Fibroblast of lung (primary cell): Measurements from ENCODE around the gene PRORP. TPM values are rescaled to one million over a fixed set of nuclear protein-coding genes. Genes with fewer than 3 reads are reported as not detected.
"Not testable (repeated sequence)": the region's sequence is repeated elsewhere in the genome, so short reads cannot be mapped to it uniquely, and the experiment has no call there.

Experiments used
- DNase-seq, 2 donors: peaks; one replicate each; pipeline versions ENCODE4 v3.0.0 to v3.0.0-alpha.2; 2010; ENCODE audit warnings: low read depth in 2 of 2
- H2AFZ ChIP-seq: 2 replicates; pipeline ENCODE4 v1.5.1; 2012; ENCODE audit warnings: low read length, control low read depth, inconsistent platforms
- H3K27ac ChIP-seq: 2 replicates; pipeline ENCODE4 v1.5.1; 2011; ENCODE audit warnings: low read length, control low read depth; ENCODE audit not compliant: insufficient read depth
- H3K27me3 ChIP-seq: 2 replicates; pipeline ENCODE4 v1.5.1; 2011; ENCODE audit warnings: mild to moderate bottlenecking, low read length; ENCODE audit not compliant: control insufficient read depth, insufficient read depth
- H3K36me3 ChIP-seq: 2 replicates; pipeline ENCODE4 v1.5.1; 2011; ENCODE audit warnings: low read length; ENCODE audit not compliant: control insufficient read depth, insufficient read depth
- H3K4me1 ChIP-seq: 2 replicates; pipeline ENCODE4 v1.5.1; 2011; ENCODE audit warnings: low read length; ENCODE audit not compliant: control insufficient read depth, insufficient read depth; ENCODE audit errors: extremely low read depth
- H3K4me2 ChIP-seq: 2 replicates; pipeline ENCODE4 v1.5.1; 2011; ENCODE audit warnings: low read length, control low read depth; ENCODE audit not compliant: insufficient read depth; ENCODE audit errors: extremely low read depth
- H3K4me3 ChIP-seq, 4 experiments: fragments of 200-600 bp in 1 of 4; sonication (generic) in 1 of 4; replicated peaks in 1 of 4; 2 replicates each; pipeline ENCODE4 v1.5.1; 2011 to 2016; ENCODE audit warnings: low read length in 4 of 4, low read depth in 3 of 4, mild to moderate bottlenecking in 3 of 4, control low read depth in 2 of 4, inconsistent platforms in 1 of 4, mixed read lengths in 1 of 4; ENCODE audit not compliant: insufficient read depth in 1 of 4; ENCODE audit errors: control extremely low read depth in 1 of 4
- H3K79me2 ChIP-seq: 2 replicates; pipeline ENCODE4 v1.5.1; 2012; ENCODE audit warnings: mild to moderate bottlenecking, low read length, inconsistent platforms; ENCODE audit not compliant: control insufficient read depth, insufficient read depth
- H3K9ac ChIP-seq: 2 replicates; pipeline ENCODE4 v1.5.1; 2011; ENCODE audit warnings: mild to moderate bottlenecking, low read length, control low read depth; ENCODE audit not compliant: insufficient read depth
- H3K9me3 ChIP-seq: 2 replicates; pipeline ENCODE4 v1.5.1; 2012; ENCODE audit warnings: low read depth, low read length; ENCODE audit not compliant: control insufficient read depth, insufficient read depth
- H4K20me1 ChIP-seq: 2 replicates; pipeline ENCODE4 v1.5.1; 2011; ENCODE audit warnings: low read length; ENCODE audit not compliant: control insufficient read depth, insufficient read depth; ENCODE audit errors: extremely low read depth
- CTCF ChIP-seq, 2 donors: IDR thresholded peaks in 1 of 2; conservative IDR thresholded peaks in 1 of 2; 1 replicate in 1 of 2; 2 replicates in 1 of 2; pipeline ENCODE4 v1.5.1; 2011 to 2012; ENCODE audit warnings: low read length in 2 of 2, control low read depth in 1 of 2, inconsistent platforms in 1 of 2, low read depth in 1 of 2, mild to moderate bottlenecking in 1 of 2
- EZH2 ChIP-seq: IDR thresholded peaks from 2 replicates; pipeline ENCODE4 v1.5.1; 2012; ENCODE audit warnings: low read length, control low read depth, mild to moderate bottlenecking; ENCODE audit errors: missing control alignments
- polyA plus RNA-seq, 2 donors: library from polyadenylated mRNA; depleted of rRNA in 1 of 2; stranded (reverse) in 1 of 2; unstranded in 1 of 2; fragments of >200 nt; gene quantifications; 2 replicates each; pipeline ENCODE4 v1.2.1, GENCODE V29; 2011 to 2012; ENCODE audit warnings: missing spikeins in 1 of 2
- total RNA-seq: library from RNA; depleted of rRNA; stranded (reverse); fragments of >200 nt; gene quantifications from 2 replicates; pipeline ENCODE4 v1.2.1, GENCODE V29; 2014

Gene PRORP
- total and polyA plus RNA-seq, 2 donors (not counting 1 experiment from before 2014, with no cell fraction given) = 14.2 to 25.7 TPM

GRCh38 chr14:35088514-35088913 is 33.8 kb upstream of the PRORP start:
- Histone ChIP-seq H3K9me3 (no peaks in the 10 kb centered on the region), H3K36me3 (no peaks in the 10 kb centered on the region), H3K79me2 (no peaks in the 10 kb centered on the region), H3K27me3 (no peaks in the 10 kb centered on the region), H4K20me1 (no peaks in the 10 kb centered on the region), H3K4me3 (no peak overlapping the region), H3K9ac (no peak overlapping the region), H3K4me2 (no peak overlapping the region), H3K4me1 (no peaks in the 10 kb centered on the region), H2AFZ (no peak overlapping the region), H3K27ac (no peak overlapping the region)
- DNase-seq = peak in 1 of 2 donors; percentile 32
- TF ChIP-seq EZH2 (no peak), CTCF (conservative IDR thresholded peaks at IDR 0.05 in 1 of 2, IDR thresholded peaks at IDR 0.05 in 1 of 2; ENCODE audit: low read depth in 1 of 2, low read length in 2 of 2) (no peak)

- not testable (repeated sequence) for H3K36me3 ChIP-seq, H3K4me3 ChIP-seq, H3K9ac ChIP-seq, H2AFZ ChIP-seq, H3K79me2 ChIP-seq, H3K27ac ChIP-seq, DNase-seq, H3K4me1 ChIP-seq, H3K27me3 ChIP-seq, H3K4me2 ChIP-seq, H3K9me3 ChIP-seq, H4K20me1 ChIP-seq
These were observed 27.7 kb upstream of the PRORP start for GRCh38 chr14:35094645-35095044.

GRCh38 chr14:35107866-35108265 is 14.5 kb upstream of the PRORP start:
- peaks cover 4% of the 10 kb centered on the region for H3K36me3 ChIP-seq
- DNase-seq = peak in 1 of 2 donors; percentile 36

More at GRCh38 chr14:35107866-35108265, 14.5 kb upstream of the PRORP start:
- no peaks in the 10 kb centered on the region for H3K9me3 ChIP-seq
- H2AFZ ChIP-seq = no peak overlapping the region
- H3K27me3 ChIP-seq = no peaks in the 10 kb centered on the region
- H3K9ac ChIP-seq = no peak overlapping the region
- no peak for TF ChIP-seq CTCF (conservative IDR thresholded peaks at IDR 0.05 in 1 of 2, IDR thresholded peaks at IDR 0.05 in 1 of 2; ENCODE audit: low read depth in 1 of 2, low read length in 2 of 2)
- TF ChIP-seq EZH2 = no peak
- H3K4me2 ChIP-seq = no peak overlapping the region
- H3K4me1 ChIP-seq = no peaks in the 10 kb centered on the region
- no peak overlapping the region for H3K27ac ChIP-seq
- H4K20me1 ChIP-seq = no peaks in the 10 kb centered on the region
- no peaks in the 10 kb centered on the region for H3K79me2 ChIP-seq
- H3K4me3 ChIP-seq = no peak overlapping the region
